GM18519 (cell line): ENCODE results near the gene A3GALT2.

Experiments used
- ATAC-seq: cut with Tn5 transposase; IDR thresholded peaks from one replicate; pipeline ENCODE4 v1.9.1; 2021; ENCODE audit warnings: mild to moderate bottlenecking, moderate library complexity; ENCODE audit not compliant: unreplicated experiment, low FRiP score

The A3GALT2 gene

GRCh38 chr1:33257772-33258712, 62.9 kb downstream of the A3GALT2 start:
- no peak for ATAC-seq

GRCh38 chr1:33257207-33257771, 63.6 kb downstream of the A3GALT2 start:
- no peak for ATAC-seq
